ENCODE data around the gene MRPL51.

GRCh38 chr12:6463216-6463615, 29.8 kb downstream of the MRPL51 start:
- TF ChIP-seq CTCF (IDR thresholded peaks at IDR 0.05; ENCODE audit: low read depth, low read length) (no peak), EZH2phosphoT487 (IDR thresholded peaks at IDR 0.05; ENCODE audit: low read depth) (no peak)
